ENCODE measurements around the gene PRSS53.
A peak's percentile ranks its signal among the peaks of the same experiment; 100 is the strongest.

PRSS53 gene

DNA sequence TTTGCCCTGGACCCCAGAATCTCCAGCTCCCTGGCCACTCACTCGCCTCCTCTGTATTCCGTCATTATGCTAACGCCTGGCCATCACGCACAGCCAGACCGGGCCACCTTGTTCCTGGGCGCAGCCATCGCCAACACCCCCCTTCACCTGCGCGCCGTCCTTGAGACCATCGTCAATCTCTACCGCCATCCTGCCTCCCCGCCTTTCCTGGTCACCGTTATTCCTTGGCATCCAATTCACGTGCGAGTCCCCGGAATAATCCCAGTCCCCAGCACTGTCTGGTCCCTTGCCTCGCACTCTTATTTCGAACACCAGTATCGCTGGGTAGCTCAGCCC is 5.3 kb upstream of the PRSS53 start:
- DNase-seq = peak in 1 of 3 donors; percentile 19
- POLR2A ChIA-PET = interaction anchor here (0.7 to 1.4 kb wide), 2 partner anchors 20 to 24 kb away, joined by 4 to 5 read pairs; partner anchors contain the start of genes KAT8, ZNF646 and ZNF668
- H3K9me3 ChIP-seq (ENCODE audit: control extremely low read depth in 1 of 5, control insufficient read depth in 4 of 5, insufficient read depth in 2 of 5, low read depth in 1 of 5, low read length in 4 of 5) = no peaks in the 10 kb centered on the region

DNA sequence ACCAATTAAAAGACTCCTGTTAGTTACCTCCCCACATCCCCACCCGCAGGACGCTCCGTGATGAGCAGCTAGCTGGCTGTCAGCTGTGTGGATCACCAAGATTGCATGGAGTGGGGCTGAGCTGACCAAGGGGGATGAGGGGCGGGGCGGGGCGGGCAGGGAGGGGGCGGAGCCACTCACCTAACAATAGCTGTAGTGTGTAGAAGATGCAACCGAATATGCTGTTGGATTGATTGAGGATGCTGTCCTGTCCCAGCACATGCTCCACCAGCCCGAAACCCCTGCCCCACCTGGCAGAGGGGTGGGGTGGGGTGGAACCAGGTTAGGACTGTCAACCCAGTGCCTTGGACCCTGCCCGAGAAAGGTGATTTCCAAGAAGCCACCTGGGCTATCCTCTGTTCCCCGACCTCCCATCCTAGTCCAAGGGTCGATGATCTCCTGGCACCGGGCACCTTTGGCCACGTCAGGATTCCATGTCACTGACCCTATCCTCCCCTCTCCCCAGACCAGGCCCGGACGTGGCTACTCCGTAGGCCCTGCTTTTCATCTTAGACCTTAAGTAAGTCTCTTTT is 4.5 kb upstream of the PRSS53 start:
- H3K27ac ChIP-seq (ENCODE audit: insufficient read depth in 1 of 2, low read depth in 1 of 2, low read length in 2 of 2, poor library complexity in 1 of 2, severe bottlenecking in 2 of 2) = no peak overlapping the region
- 75% methylated on average over 5 of the region's 17 CpGs for WGBS (ENCODE audit: insufficient coverage)
- POLR2A ChIA-PET = interaction anchor here (1.0 to 1.4 kb wide), 2 partner anchors 24 to 87 kb away, joined by 4 to 5 read pairs; partner anchors contain the start of genes FUS and KAT8
- peak overlapping the region in 2 of 7 experiments; percentile 93 to 97 for H3K4me3 ChIP-seq (ENCODE audit: control insufficient read depth in 1 of 7, extremely low read depth in 1 of 7, insufficient read depth in 4 of 7, low read depth in 2 of 7, low read length in 6 of 7)
- peaks cover 2 to 26% (median 25%) of the 10 kb centered on the region in 4 experiments for H3K36me3 ChIP-seq (ENCODE audit: control insufficient read depth in 4 of 4, insufficient read depth in 4 of 4, low read length in 3 of 4)
- CTCF ChIA-PET = interaction anchor here (1.0 to 2.0 kb wide), 5 partner anchors 8 to 111 kb away, joined by 3 to 7 read pairs (median 4); partner anchors contain the start of gene HSD3B7
- peaks cover 3 to 21% (median 19%) of the 10 kb centered on the region in 4 experiments for H3K4me1 ChIP-seq (ENCODE audit: control extremely low read depth in 1 of 4, control insufficient read depth in 4 of 4, insufficient read depth in 4 of 4, low read length in 3 of 4)
- DNase-seq = peak; percentile 34 to 53 (median 39)
- H3K9me3 ChIP-seq (ENCODE audit: control extremely low read depth in 1 of 5, control insufficient read depth in 4 of 5, insufficient read depth in 2 of 5, low read depth in 1 of 5, low read length in 4 of 5) = no peaks in the 10 kb centered on the region
- no peaks in the 10 kb centered on the region for H3K27me3 ChIP-seq (replicated peaks in 2 of 5; ENCODE audit: control insufficient read depth in 4 of 5, insufficient read depth in 5 of 5, low read length in 4 of 5)

More for the DNA sequence above, 5.3 kb upstream of the PRSS53 start:
- peaks cover 0 to 19% (median 17%) of the 10 kb centered on the region in 4 experiments for H3K36me3 ChIP-seq (ENCODE audit: control insufficient read depth in 4 of 4, insufficient read depth in 4 of 4, low read length in 3 of 4)
- CTCF ChIA-PET = interaction anchor here (0.6 to 2.0 kb wide), 8 partner anchors 20 to 309 kb away, joined by 3 to 7 read pairs (median 3); partner anchors contain the start of genes HSD3B7, ZNF646 and ZNF668
- peak overlapping the region; percentile 77 to 97 (median 84) for H3K4me3 ChIP-seq (ENCODE audit: control insufficient read depth in 1 of 7, extremely low read depth in 1 of 7, insufficient read depth in 4 of 7, low read depth in 2 of 7, low read length in 6 of 7)
- H3K27me3 ChIP-seq (replicated peaks in 2 of 5; ENCODE audit: control insufficient read depth in 4 of 5, insufficient read depth in 5 of 5, low read length in 4 of 5) = no peaks in the 10 kb centered on the region
- H3K27ac ChIP-seq (ENCODE audit: insufficient read depth in 1 of 2, low read depth in 1 of 2, low read length in 2 of 2, poor library complexity in 1 of 2, severe bottlenecking in 2 of 2) = peak overlapping the region in 1 of 2 experiments; percentile 73
- H3K4me1 ChIP-seq (ENCODE audit: control extremely low read depth in 1 of 4, control insufficient read depth in 4 of 4, insufficient read depth in 4 of 4, low read length in 3 of 4) = peaks cover 3 to 21% (median 19%) of the 10 kb centered on the region in 4 experiments
- under 1% methylated on average over 20 of the region's 20 CpGs for WGBS (ENCODE audit: insufficient coverage)

DNA sequence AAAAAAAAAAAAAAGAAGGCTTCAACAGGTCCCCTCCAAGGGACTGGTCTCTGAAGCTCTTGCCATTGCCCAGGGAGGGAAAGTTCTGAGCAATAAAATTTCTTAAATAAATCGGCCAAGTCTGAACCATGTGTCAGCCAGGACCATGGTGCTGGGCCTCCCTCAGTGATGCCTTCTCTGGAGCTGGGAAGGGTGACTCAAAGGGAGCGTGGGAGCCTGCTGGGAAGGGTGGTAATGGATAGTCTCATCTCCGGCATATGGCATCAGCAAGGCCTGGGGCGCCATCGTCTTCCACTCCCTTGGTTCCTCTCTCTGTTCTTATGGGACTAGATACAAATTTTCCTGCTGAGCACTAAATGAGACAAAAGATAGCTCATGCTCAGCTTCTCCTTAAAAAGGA is 3.6 kb upstream of the PRSS53 start:
- Histone ChIP-seq H3K27me3 (replicated peaks in 2 of 5; ENCODE audit: control insufficient read depth in 4 of 5, insufficient read depth in 5 of 5, low read length in 4 of 5) (no peaks in the 10 kb centered on the region), H3K36me3 (ENCODE audit: control insufficient read depth in 4 of 4, insufficient read depth in 4 of 4, low read length in 3 of 4) (peaks cover 2 to 29% (median 27%) of the 10 kb centered on the region in 4 experiments), H3K4me3 (ENCODE audit: control insufficient read depth in 1 of 7, extremely low read depth in 1 of 7, insufficient read depth in 4 of 7, low read depth in 2 of 7, low read length in 6 of 7) (no peak overlapping the region), H3K27ac (ENCODE audit: insufficient read depth in 1 of 2, low read depth in 1 of 2, low read length in 2 of 2, poor library complexity in 1 of 2, severe bottlenecking in 2 of 2) (no peak overlapping the region), H3K9me3 (ENCODE audit: control extremely low read depth in 1 of 5, control insufficient read depth in 4 of 5, insufficient read depth in 2 of 5, low read depth in 1 of 5, low read length in 4 of 5) (no peaks in the 10 kb centered on the region), H3K4me1 (ENCODE audit: control extremely low read depth in 1 of 4, control insufficient read depth in 4 of 4, insufficient read depth in 4 of 4, low read length in 3 of 4) (peaks cover 3 to 21% (median 19%) of the 10 kb centered on the region in 4 experiments)
- 92% methylated on average over 3 of the region's 5 CpGs for WGBS (ENCODE audit: insufficient coverage)
- no peak for DNase-seq
- ChIA-PET POLR2A (interaction anchor here (1.0 kb wide), 1 partner anchor 88 kb away, joined by 4 read pairs; the partner anchor contains the start of gene FUS), CTCF (interaction anchor here (0.8 to 1.5 kb wide), 8 partner anchors 9 to 364 kb away, joined by 3 to 6 read pairs (median 4); partner anchors contain the start of genes ZNF646 and ZNF668)

DNA sequence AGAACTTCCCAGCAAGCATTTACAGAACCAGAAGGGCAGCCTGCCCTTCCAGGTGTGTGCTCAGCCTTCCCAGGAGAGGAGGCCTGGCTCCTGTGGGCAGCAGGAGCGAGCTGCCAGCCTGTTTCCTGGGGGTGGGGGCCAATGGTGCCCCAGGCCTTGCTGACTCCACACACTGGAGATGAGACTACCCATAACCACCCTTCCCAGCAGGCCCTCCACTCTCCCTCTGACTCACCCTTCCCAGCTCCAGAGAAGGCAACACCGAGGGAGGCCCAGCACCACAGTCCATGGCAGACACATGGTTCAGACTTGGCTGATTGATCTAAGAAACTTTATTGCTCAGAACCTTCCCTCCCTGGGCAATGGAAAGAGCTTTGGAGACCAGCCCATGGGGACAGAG is 1.8 kb upstream of the PRSS53 start:
- peaks cover 2 to 18% (median 17%) of the 10 kb centered on the region in 4 experiments for H3K4me1 ChIP-seq (ENCODE audit: control extremely low read depth in 1 of 4, control insufficient read depth in 4 of 4, insufficient read depth in 4 of 4, low read length in 3 of 4)
- no peak overlapping the region for H3K4me3 ChIP-seq (ENCODE audit: control insufficient read depth in 1 of 7, extremely low read depth in 1 of 7, insufficient read depth in 4 of 7, low read depth in 2 of 7, low read length in 6 of 7)
- no peak for DNase-seq
- no peaks in the 10 kb centered on the region for H3K27me3 ChIP-seq (replicated peaks in 2 of 5; ENCODE audit: control insufficient read depth in 4 of 5, insufficient read depth in 5 of 5, low read length in 4 of 5)
- H3K36me3 ChIP-seq (ENCODE audit: control insufficient read depth in 4 of 4, insufficient read depth in 4 of 4, low read length in 3 of 4) = peaks cover 2 to 39% (median 33%) of the 10 kb centered on the region in 4 experiments
- no peak overlapping the region for H3K27ac ChIP-seq (ENCODE audit: insufficient read depth in 1 of 2, low read depth in 1 of 2, low read length in 2 of 2, poor library complexity in 1 of 2, severe bottlenecking in 2 of 2)
- no peaks in the 10 kb centered on the region for H3K9me3 ChIP-seq (ENCODE audit: control extremely low read depth in 1 of 5, control insufficient read depth in 4 of 5, insufficient read depth in 2 of 5, low read depth in 1 of 5, low read length in 4 of 5)
- POLR2A ChIA-PET = interaction anchor here (1.1 kb wide), 1 partner anchor 12 kb away, joined by 3 read pairs; no protein-coding TSS in a partner anchor
- no CpG with 5 or more reads among the region's 2 CpGs for WGBS (ENCODE audit: insufficient coverage)
- CTCF ChIA-PET = interaction anchor here (0.8 to 2.0 kb wide), 3 partner anchors 10 to 73 kb away, joined by 4 to 7 read pairs (median 4); partner anchors contain the start of gene BCKDK

DNA sequence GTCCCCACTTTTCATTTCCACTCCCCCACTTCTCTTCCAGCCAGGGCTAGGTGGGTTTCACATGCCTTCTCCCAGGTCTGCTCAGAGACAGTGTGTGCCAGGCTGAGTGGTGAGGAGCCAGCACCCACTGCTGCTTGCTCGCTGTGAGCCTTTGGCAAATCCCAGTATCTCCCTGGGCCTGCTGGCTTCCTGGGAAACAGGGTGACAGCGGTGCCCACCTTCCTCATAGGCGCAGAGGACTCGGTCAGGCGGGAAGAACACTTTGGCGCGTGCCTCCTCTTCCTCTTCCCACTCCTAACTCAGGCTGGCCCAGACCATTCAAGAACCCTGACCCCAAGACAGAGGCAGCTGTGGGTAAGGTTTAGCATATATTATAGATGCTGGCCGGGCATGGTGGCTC is 456 bp upstream of the PRSS53 start:
- no peaks in the 10 kb centered on the region for H3K27me3 ChIP-seq (replicated peaks in 2 of 5; ENCODE audit: control insufficient read depth in 4 of 5, insufficient read depth in 5 of 5, low read length in 4 of 5)
- H3K4me3 ChIP-seq (ENCODE audit: control insufficient read depth in 1 of 7, extremely low read depth in 1 of 7, insufficient read depth in 4 of 7, low read depth in 2 of 7, low read length in 6 of 7) = no peak overlapping the region
- H3K4me1 ChIP-seq (ENCODE audit: control extremely low read depth in 1 of 4, control insufficient read depth in 4 of 4, insufficient read depth in 4 of 4, low read length in 3 of 4) = peaks cover 0 to 11% (median 10%) of the 10 kb centered on the region in 4 experiments
- H3K9me3 ChIP-seq (ENCODE audit: control extremely low read depth in 1 of 5, control insufficient read depth in 4 of 5, insufficient read depth in 2 of 5, low read depth in 1 of 5, low read length in 4 of 5) = no peaks in the 10 kb centered on the region
- ChIA-PET CTCF (interaction anchor here (0.7 to 1.5 kb wide), 2 partner anchors 14 to 39 kb away, joined by 4 to 6 read pairs; no protein-coding TSS in a partner anchor), POLR2A (no interaction called here)
- H3K36me3 ChIP-seq (ENCODE audit: control insufficient read depth in 4 of 4, insufficient read depth in 4 of 4, low read length in 3 of 4) = peaks cover 2 to 52% (median 39%) of the 10 kb centered on the region in 4 experiments
- H3K27ac ChIP-seq (ENCODE audit: insufficient read depth in 1 of 2, low read depth in 1 of 2, low read length in 2 of 2, poor library complexity in 1 of 2, severe bottlenecking in 2 of 2) = no peak overlapping the region
- no peak for DNase-seq
- 93% methylated on average over 2 of the region's 8 CpGs for WGBS (ENCODE audit: insufficient coverage)

DNA sequence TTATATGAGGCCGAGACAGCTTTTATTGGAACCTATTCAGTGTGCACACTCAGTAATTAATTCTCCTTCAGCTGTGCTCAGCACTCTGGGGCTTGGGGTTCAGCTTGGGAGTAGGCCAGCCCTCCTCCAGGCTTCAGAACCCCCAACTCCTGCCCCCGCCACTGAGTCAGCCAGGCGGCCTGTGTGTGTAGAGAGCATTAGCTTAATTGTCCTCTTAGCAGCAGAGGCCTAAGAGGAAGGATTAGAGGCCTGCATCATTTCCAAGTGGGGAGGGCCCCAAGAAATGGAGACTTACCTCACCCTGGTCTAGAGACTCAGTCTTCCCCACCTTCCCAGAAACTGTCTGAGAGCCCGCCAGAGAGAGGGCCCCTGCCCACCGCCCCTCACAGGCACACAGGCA is 772 bp downstream of the PRSS53 start:
- CTCF ChIA-PET = no interaction called here
- WGBS (ENCODE audit: insufficient coverage) = 100% methylated on average over 1 of the region's 5 CpGs
- no peak for DNase-seq

GRCh38 chr16:31087481-31087880 is 1.3 kb downstream of the PRSS53 start:
- DNase-seq = no peak
- POLR2A ChIA-PET = no interaction called here
- Histone ChIP-seq H3K36me3 (ENCODE audit: control insufficient read depth in 4 of 4, insufficient read depth in 4 of 4, low read length in 3 of 4) (peaks cover 2 to 68% (median 50%) of the 10 kb centered on the region in 4 experiments), H3K4me1 (ENCODE audit: control extremely low read depth in 1 of 4, control insufficient read depth in 4 of 4, insufficient read depth in 4 of 4, low read length in 3 of 4) (no peaks in the 10 kb centered on the region), H3K4me3 (ENCODE audit: control insufficient read depth in 1 of 7, extremely low read depth in 1 of 7, insufficient read depth in 4 of 7, low read depth in 2 of 7, low read length in 6 of 7) (no peak overlapping the region), H3K9me3 (ENCODE audit: control extremely low read depth in 1 of 5, control insufficient read depth in 4 of 5, insufficient read depth in 2 of 5, low read depth in 1 of 5, low read length in 4 of 5) (no peaks in the 10 kb centered on the region), H3K27ac (ENCODE audit: insufficient read depth in 1 of 2, low read depth in 1 of 2, low read length in 2 of 2, poor library complexity in 1 of 2, severe bottlenecking in 2 of 2) (no peak overlapping the region), H3K27me3 (replicated peaks in 2 of 5; ENCODE audit: control insufficient read depth in 4 of 5, insufficient read depth in 5 of 5, low read length in 4 of 5) (no peaks in the 10 kb centered on the region)
- WGBS (ENCODE audit: insufficient coverage) = 100% methylated on average over 3 of the region's 8 CpGs
- CTCF ChIA-PET = no interaction called here

More for the DNA sequence above, 772 bp downstream of the PRSS53 start:
- no peak overlapping the region for H3K4me3 ChIP-seq (ENCODE audit: control insufficient read depth in 1 of 7, extremely low read depth in 1 of 7, insufficient read depth in 4 of 7, low read depth in 2 of 7, low read length in 6 of 7)
- peaks cover 2 to 63% (median 47%) of the 10 kb centered on the region in 4 experiments for H3K36me3 ChIP-seq (ENCODE audit: control insufficient read depth in 4 of 4, insufficient read depth in 4 of 4, low read length in 3 of 4)
- no peaks in the 10 kb centered on the region for H3K9me3 ChIP-seq (ENCODE audit: control extremely low read depth in 1 of 5, control insufficient read depth in 4 of 5, insufficient read depth in 2 of 5, low read depth in 1 of 5, low read length in 4 of 5)
- H3K27me3 ChIP-seq (replicated peaks in 2 of 5; ENCODE audit: control insufficient read depth in 4 of 5, insufficient read depth in 5 of 5, low read length in 4 of 5) = no peaks in the 10 kb centered on the region
- H3K4me1 ChIP-seq (ENCODE audit: control extremely low read depth in 1 of 4, control insufficient read depth in 4 of 4, insufficient read depth in 4 of 4, low read length in 3 of 4) = no peaks in the 10 kb centered on the region
- POLR2A ChIA-PET = no interaction called here
- no peak overlapping the region for H3K27ac ChIP-seq (ENCODE audit: insufficient read depth in 1 of 2, low read depth in 1 of 2, low read length in 2 of 2, poor library complexity in 1 of 2, severe bottlenecking in 2 of 2)

Data from common myeloid progenitor, CD34-positive (primary cell).